Caco-2 (cell line): ENCODE results near the gene ATP8B3. TPM values are rescaled to one million over a fixed set of nuclear protein-coding genes. Genes with fewer than 3 reads are reported as not detected.

Source experiments
- BruUV-seq: library from RNA; stranded (reverse); fragments of 400-500 nt; replicated peaks from 2 replicates; lab custom pipeline; 2021; lab: Mats Ljungman, UMichigan
- CTCF ChIA-PET: fragments of 300-600 bp; sonication (Branson Sonifier 250); formaldehyde crosslinking; loops from one replicate; lab custom pipeline; 2022; ENCODE audit warnings: antibody characterized with exemption; lab: Charles Lee
- POLR2A ChIA-PET: fragments of 300-600 bp; sonication (Branson Sonifier 250); formaldehyde crosslinking; loops from one replicate; lab custom pipeline; 2022; ENCODE audit warnings: antibody characterized with exemption; lab: Charles Lee
- DNase-seq, 2 experiments: peaks; one replicate each; pipeline versions ENCODE4 v3.0.0 to v3.0.0-alpha.2; 2020 to 2022
- H3K27me3 ChIP-seq: replicated peaks from 2 replicates; pipeline ENCODE4 v1.6.0; 2011; ENCODE audit warnings: low read length; ENCODE audit not compliant: control insufficient read depth, insufficient read depth
- H3K36me3 ChIP-seq: 2 replicates; pipeline ENCODE4 v1.5.1; 2011; ENCODE audit warnings: low read length; ENCODE audit not compliant: control insufficient read depth, insufficient read depth
- H3K4me1 ChIP-seq: fragments of 250-450 bp; sonication (Bioruptor Pico); 2 replicates; pipeline ENCODE4 v1.5.1; 2020; ENCODE audit warnings: mild to moderate bottlenecking
- H3K4me3 ChIP-seq: 2 replicates; pipeline ENCODE4 v1.5.1; 2011; ENCODE audit warnings: low read depth, mild to moderate bottlenecking, control low read depth, low read length
- H3K9me3 ChIP-seq: fragments of 250-450 bp; sonication (Bioruptor Pico); 2 replicates; pipeline ENCODE4 v1.5.1; 2020; ENCODE audit warnings: mild to moderate bottlenecking, moderate library complexity
- H3K27ac Mint-ChIP-seq: one replicate; pipeline ENCODE4 v1.8.0; 2022; ENCODE audit warnings: mixed read lengths; ENCODE audit not compliant: unreplicated experiment
- H3K27me3 Mint-ChIP-seq: one replicate; pipeline ENCODE4 v1.8.0; 2022; ENCODE audit warnings: mixed read lengths; ENCODE audit not compliant: insufficient read depth, unreplicated experiment
- H3K36me3 Mint-ChIP-seq: one replicate; pipeline ENCODE4 v1.8.0; 2022; ENCODE audit warnings: mild to moderate bottlenecking, mixed read lengths; ENCODE audit not compliant: insufficient read depth, unreplicated experiment
- H3K4me1 Mint-ChIP-seq: one replicate; pipeline ENCODE4 v1.8.0; 2022; ENCODE audit warnings: low read depth, mixed read lengths; ENCODE audit not compliant: unreplicated experiment
- H3K4me3 Mint-ChIP-seq: one replicate; pipeline ENCODE4 v1.8.0; 2022; ENCODE audit warnings: mild to moderate bottlenecking, moderate library complexity, mixed read lengths; ENCODE audit not compliant: unreplicated experiment
- H3K9me3 Mint-ChIP-seq: one replicate; pipeline ENCODE4 v1.8.0; 2022; ENCODE audit warnings: mixed read lengths; ENCODE audit not compliant: unreplicated experiment
- CTCF ChIP-seq, 2 experiments: fragments of 200-600 bp in 1 of 2; IDR thresholded peaks; 1 replicate in 1 of 2; 2 replicates in 1 of 2; pipeline versions ENCODE4 v1.5.1 to v1.8.0; 2011 to 2022; ENCODE audit warnings: antibody characterized with exemption in 1 of 2, control low read depth in 1 of 2, inconsistent platforms in 1 of 2, low read depth in 1 of 2, low read length in 1 of 2, mild to moderate bottlenecking in 1 of 2, moderate library complexity in 1 of 2; ENCODE audit not compliant: insufficient read depth in 1 of 2, severe bottlenecking in 1 of 2, unreplicated experiment in 1 of 2
- intact Hi-C: fragments of 100-400 bp; cut with micrococcal nuclease; formaldehyde crosslinking; loops from one replicate; pipeline ENCODE4 v1.10.0; 2022; ENCODE audit not compliant: unreplicated experiment
- total RNA-seq: library from RNA; stranded (reverse); gene quantifications from 2 replicates; pipeline ENCODE4 v1.2.3, GENCODE V29; 2022

Gene ATP8B3
- total RNA-seq, 1 experiment from 2014 or later, result 0.45 TPM

- no peaks in the 10 kb centered on the region for H3K36me3 Mint-ChIP-seq
- no peak overlapping the region for H3K4me3 ChIP-seq
- CTCF ChIA-PET, result no interaction called here
- no peak for DNase-seq
- no peak overlapping the region for H3K4me3 Mint-ChIP-seq
- no TSS peak for BruUV-seq
- H3K27me3 ChIP-seq, result no peaks in the 10 kb centered on the region; the same call in 1 of the 2 replicates
- peaks cover 15% of the 10 kb centered on the region for H3K27me3 Mint-ChIP-seq
- no peak overlapping the region for H3K27ac Mint-ChIP-seq
- POLR2A ChIA-PET, result no interaction called here
- peaks cover 11% of the 10 kb centered on the region for H3K9me3 ChIP-seq
- H3K36me3 ChIP-seq, result no peaks in the 10 kb centered on the region
- intact Hi-C loops, result no loop called here
- H3K4me1 ChIP-seq, result no peaks in the 10 kb centered on the region
- H3K4me1 Mint-ChIP-seq, result no peaks in the 10 kb centered on the region
- H3K9me3 Mint-ChIP-seq, result peaks cover 13% of the 10 kb centered on the region
- TF ChIP-seq CTCF (IDR thresholded peaks at IDR 0.05; ENCODE audit: insufficient read depth in 1 of 2, low read depth in 1 of 2, low read length in 1 of 2, severe bottlenecking in 1 of 2, unreplicated experiment in 1 of 2), result no peak
These were observed 43.8 kb downstream of the ATP8B3 start for GRCh38 chr19:1768248-1768647.

- ChIA-PET CTCF (interaction anchor here (2.0 kb wide), 1 partner anchor 95 kb away, joined by 9 read pairs; no protein-coding TSS in a partner anchor), POLR2A (no interaction called here)
- Mint-ChIP-seq H3K4me1 (no peaks in the 10 kb centered on the region), H3K9me3 (peaks cover 13% of the 10 kb centered on the region), H3K4me3 (no peak overlapping the region), H3K36me3 (no peaks in the 10 kb centered on the region), H3K27ac (no peak overlapping the region), H3K27me3 (peaks cover 18% of the 10 kb centered on the region)
- no peak overlapping the region for H3K4me3 ChIP-seq
- no peaks in the 10 kb centered on the region for H3K4me1 ChIP-seq
- peak in 1 of 2 experiments; percentile 67 for DNase-seq
- H3K9me3 ChIP-seq, result peaks cover 11% of the 10 kb centered on the region
- no peaks in the 10 kb centered on the region for H3K36me3 ChIP-seq
- intact Hi-C loops, result loop anchor here (1.0 kb wide), 1 partner anchor 95 kb away; no protein-coding TSS in a partner anchor
- peak; percentile 92 to 93 for TF ChIP-seq CTCF (IDR thresholded peaks at IDR 0.05; ENCODE audit: insufficient read depth in 1 of 2, low read depth in 1 of 2, low read length in 1 of 2, severe bottlenecking in 1 of 2, unreplicated experiment in 1 of 2)
- BruUV-seq, result no TSS peak
- no peaks in the 10 kb centered on the region; the same call in 1 of the 2 replicates for H3K27me3 ChIP-seq
These were observed 44.6 kb downstream of the ATP8B3 start for GRCh38 chr19:1767464-1767933.

- H3K4me3 ChIP-seq, result no peak overlapping the region
- Mint-ChIP-seq H3K27ac (no peak overlapping the region), H3K27me3 (peaks cover 16% of the 10 kb centered on the region), H3K4me3 (no peak overlapping the region), H3K36me3 (no peaks in the 10 kb centered on the region), H3K4me1 (no peaks in the 10 kb centered on the region), H3K9me3 (peaks cover 13% of the 10 kb centered on the region)
- TF ChIP-seq CTCF (IDR thresholded peaks at IDR 0.05; ENCODE audit: insufficient read depth in 1 of 2, low read depth in 1 of 2, low read length in 1 of 2, severe bottlenecking in 1 of 2, unreplicated experiment in 1 of 2), result no peak
- H3K9me3 ChIP-seq, result peaks cover 11% of the 10 kb centered on the region
- intact Hi-C loops, result loop anchor here (1.0 kb wide), 1 partner anchor 95 kb away; no protein-coding TSS in a partner anchor
- no TSS peak for BruUV-seq
- no peaks in the 10 kb centered on the region for H3K4me1 ChIP-seq
- H3K27me3 ChIP-seq, result no peaks in the 10 kb centered on the region; the same call in 1 of the 2 replicates
- CTCF ChIA-PET, result interaction anchor here (2.0 kb wide), 1 partner anchor 95 kb away, joined by 9 read pairs; no protein-coding TSS in a partner anchor
- no peaks in the 10 kb centered on the region for H3K36me3 ChIP-seq
- no peak for DNase-seq
- POLR2A ChIA-PET, result no interaction called here
These were observed 45.2 kb downstream of the ATP8B3 start for GRCh38 chr19:1766800-1767352.
